Stimulated activated CD4-positive, alpha-beta T cell treated with anti-CD3 and anti-CD28 coated beads, Interleukin-2, amount 100 ng/mL, for 4 hours (primary cell): Measurements from ENCODE around the gene SLC9A3.

Experiments used
- DNase-seq: peaks from one replicate; pipeline ENCODE4 v3.0.0-alpha.2; 2020; ENCODE audit warnings: low read depth

SLC9A3 gene

GRCh38 chr5:505951-506525 lies 18.2 kb downstream of the SLC9A3 start:
- no peak for DNase-seq

DNA sequence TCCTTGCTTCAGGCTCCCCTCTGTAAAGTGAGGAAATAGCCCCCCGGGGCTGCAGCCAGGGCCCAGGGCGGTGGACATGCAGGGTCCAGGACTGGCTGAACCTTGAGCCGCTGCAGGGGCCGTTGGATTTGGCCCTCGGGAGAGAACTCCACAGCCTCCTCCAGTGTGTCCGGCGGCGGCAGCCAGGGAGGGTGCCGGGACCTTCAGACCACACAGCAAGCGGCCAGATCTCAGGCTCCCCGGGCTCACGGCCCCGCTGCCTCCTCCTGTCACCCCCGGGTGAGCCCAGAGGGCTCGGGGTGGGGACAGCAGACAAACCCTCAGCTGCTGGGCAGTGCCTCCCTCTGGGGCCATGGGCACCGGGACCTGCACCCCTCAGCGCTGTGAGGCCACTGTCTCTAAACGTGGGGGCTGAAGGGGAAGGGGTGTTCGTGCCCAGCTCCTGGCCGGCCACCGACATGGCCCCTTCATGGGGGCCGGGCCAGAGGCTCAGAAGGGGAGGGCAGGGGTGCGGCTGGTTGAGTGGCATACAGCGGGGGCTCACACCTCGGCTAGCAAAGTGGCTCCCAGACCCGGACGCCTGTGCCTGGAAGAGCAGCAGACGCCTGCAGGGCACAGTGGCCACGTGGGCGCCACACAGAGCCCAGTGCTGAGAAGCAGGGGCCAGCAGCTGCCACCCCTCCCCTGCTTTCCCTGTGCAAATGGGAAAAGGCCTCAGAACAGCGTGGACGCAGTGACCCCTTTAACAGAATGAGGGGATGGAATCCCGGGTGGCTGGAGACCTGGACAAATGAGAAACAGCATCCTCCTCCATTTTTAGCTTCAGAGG lies 19.7 kb downstream of the SLC9A3 start:
- no peak for DNase-seq

DNA sequence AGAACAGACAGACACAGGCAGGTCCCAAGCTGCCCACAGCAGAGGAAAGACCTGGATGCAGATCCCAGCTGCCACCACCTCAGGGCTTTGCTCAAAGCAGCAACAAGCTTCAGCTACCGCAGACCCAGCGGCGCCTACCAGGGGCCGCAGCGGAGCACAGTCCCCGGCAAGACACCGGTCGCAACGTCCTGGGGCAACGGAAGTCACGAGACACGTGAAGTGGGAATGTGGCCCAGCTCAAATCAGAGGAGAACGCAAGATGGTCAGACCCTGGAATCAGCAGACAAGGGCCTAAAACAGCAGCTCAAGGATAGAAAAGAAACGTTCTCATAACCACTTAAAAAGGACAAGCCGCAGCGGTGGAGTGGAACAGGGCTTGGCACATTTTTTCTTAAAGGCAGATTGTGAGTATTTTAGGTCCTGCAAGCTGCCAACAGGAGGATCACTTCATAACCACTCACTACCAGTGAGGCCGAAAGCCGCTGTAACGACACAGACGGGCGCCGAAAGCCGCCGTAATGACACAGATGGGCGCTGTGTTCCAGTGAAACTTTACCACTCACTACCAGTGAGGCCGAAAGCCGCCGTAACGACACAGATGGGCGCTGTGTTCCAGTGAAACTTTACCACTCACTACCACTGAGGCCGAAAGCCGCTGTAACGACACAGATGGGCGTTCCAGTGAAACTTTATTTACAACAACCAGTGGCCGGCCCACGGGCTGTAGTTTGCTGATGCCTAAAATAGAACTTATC lies 21.7 kb downstream of the SLC9A3 start:
- no peak for DNase-seq

DNA sequence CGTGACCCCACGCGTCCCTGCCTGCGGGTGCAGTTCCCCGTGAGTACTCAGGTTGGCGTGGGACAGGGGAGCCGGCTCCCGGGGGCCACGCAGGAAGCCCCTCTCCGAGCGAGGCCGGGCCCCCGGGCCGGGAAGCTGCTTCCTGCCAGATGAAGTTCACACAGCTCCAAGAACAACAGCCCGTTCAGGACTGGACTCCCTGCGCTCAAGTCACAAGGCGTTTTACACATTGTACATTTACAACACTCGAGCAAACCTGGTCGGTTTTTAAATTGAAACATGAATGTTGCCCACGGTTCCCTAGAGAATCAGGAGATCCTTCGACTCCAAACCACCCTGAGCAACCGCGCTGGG lies 22.4 kb downstream of the SLC9A3 start:
- DNase-seq: no peak

GRCh38 chr5:501105-501830 lies 23.0 kb downstream of the SLC9A3 start:
- DNase-seq: no peak

DNA sequence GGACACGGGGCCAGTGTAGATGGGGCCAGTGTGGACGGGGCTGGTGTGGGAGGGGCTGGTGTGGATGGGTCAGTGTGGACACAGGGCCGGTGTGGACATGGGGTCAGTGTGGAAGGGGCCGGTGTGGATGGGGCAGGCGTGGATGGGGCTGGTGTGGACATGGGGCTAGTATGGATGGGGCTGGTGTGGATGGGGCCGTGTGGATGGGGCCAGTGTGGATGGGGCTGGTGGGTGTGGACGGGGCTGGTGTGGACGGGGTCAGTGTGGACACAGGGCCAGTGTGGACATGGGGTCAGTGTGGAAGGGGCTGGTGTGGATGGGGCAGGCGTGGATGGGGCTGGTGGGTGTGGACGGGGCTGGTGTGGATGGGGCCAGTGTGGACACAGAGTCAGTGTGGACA lies 23.8 kb downstream of the SLC9A3 start:
- DNase-seq: no peak

GRCh38 chr5:499233-500209 lies 24.7 kb downstream of the SLC9A3 start:
- no peak for DNase-seq

DNA sequence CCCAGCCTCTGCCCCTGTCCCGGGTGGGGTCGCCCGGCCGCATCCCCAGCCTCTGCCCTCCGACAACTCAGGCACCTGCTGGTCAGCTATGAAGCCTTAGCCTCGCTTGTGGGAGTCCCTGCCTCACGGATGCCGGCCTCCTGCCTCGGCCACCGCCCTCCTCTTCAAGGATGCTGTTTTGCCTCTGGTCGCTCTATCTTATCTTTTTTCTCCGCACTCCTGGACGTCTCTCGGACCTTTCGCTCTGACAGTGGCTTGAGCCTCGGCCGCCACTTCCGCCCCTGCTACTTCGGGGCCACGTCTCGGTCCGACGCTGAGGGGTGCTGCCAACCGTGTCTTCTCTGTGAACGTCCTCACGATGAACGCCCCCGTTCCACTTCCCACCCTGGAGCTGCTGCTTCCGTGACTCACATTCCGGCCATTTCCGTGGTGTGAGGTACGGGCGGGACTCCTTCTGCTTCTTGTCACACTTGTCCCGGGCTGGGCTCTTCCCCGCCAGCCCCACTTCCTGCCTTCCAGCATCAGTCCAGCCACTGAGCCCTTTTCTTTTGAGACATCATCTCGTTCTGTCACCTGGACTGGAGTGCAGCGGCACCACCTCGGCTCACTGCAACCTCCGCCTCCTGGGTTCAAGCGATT lies 26.3 kb downstream of the SLC9A3 start:
- DNase-seq: no peak

- DNase-seq: no peak
These were observed 27.1 kb downstream of the SLC9A3 start for GRCh38 chr5:497090-497700.

GRCh38 chr5:496028-496427 lies 28.2 kb downstream of the SLC9A3 start:
- DNase-seq: no peak

GRCh38 chr5:494667-495255 lies 29.5 kb downstream of the SLC9A3 start:
- DNase-seq: no peak

DNA sequence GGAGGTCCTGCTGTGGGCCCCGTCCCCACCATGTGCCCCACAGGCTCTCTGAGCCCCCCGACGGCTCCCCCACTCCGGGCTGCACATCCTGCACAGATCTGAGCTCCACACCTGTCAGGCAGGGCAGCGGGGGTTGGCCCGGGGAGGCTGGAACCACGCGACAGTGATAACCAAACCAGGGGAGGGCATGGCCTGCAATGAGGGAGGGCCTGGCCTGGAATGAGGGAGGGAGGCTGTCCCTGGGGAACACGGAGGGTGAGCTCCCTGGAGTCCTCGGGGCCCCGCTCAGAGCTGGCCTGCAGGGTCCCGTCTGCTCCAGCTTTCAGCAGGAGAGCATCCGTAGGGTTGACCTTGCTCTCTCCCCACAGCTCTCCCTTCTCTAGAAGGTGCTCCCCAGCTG lies 30.5 kb downstream of the SLC9A3 start:
- DNase-seq: no peak

- no peak for DNase-seq
These were observed 31.0 kb downstream of the SLC9A3 start for GRCh38 chr5:493119-493701.

DNA sequence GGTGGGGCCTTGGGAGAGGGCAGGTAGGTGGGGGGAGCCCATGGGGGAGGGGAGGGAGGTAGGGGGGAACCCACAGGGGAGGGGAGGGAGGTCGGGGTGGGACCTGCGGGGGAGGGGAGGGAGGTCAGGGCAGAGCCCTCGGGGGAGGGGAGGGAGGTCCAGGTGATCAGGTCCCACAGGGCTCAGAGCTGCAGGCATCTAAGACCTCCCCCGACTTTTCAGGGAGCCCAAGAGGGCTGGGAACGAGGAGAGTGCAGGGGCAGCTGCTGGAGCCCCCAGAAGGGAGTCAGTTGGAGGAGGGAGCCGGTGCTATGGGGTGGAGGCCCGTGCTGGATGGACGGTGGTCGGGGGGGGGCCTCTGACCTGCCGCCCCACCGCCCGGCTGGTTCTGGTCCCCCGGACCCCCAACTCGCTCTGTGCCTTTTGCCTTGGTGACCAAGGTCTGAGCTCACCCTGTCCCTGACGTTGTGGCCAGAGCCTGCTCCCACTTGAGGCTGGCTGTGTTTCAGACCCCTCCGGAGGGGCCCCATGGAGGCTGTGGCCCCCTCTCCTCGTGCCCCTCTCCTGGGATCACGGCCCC lies 31.8 kb downstream of the SLC9A3 start:
- DNase-seq: no peak

DNA sequence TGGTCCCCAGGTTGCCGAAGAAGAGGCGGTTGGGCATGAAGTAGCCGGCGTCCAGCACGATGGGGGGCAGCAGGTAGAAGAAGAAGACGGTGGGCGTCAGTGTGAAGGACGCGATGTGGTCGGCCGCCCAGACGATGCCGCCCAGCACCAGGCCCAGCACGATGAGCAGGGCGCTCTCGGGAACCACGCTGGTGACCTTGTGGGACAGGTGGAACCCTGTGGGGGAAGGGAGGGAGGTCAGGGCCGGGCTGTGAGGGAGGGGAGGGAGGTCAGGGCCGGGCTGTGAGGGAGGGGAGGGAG lies 32.4 kb downstream of the SLC9A3 start:
- DNase-seq: no peak

DNA sequence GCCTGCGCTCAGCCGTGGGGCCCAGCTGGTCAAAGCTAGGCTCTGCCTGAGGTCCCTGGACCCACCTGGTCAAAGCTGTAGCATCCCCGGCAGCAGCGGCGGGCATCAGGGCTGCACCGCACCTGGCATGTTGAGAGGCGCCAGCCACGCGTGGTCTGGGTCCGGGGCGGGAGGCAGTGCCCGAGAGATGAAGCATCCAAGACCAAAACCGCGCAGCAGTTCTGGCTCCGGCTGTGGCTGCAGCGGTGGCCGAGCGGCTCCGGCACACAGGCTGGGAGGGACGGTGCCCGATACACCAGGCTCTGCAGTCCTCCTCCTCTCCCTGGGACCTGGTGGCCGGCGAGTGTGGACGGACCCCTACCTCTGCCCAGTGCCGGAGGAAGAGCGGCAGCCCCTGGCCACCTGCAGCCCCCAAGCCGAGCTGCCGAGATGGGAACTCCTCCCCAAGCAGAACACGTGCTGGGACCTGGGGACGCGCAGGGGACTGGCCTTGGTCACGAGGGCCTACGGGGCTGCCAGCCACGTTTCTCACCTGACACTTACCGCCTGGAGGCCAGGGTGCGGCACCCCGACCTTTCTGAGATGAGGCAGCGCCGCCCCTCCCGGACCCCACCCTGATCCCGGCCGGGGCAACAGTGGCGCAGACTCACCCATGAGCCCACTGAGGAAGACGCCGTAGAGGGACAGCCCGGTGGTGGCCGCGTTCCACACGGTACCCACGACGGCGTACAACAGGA lies 33.0 kb downstream of the SLC9A3 start:
- no peak for DNase-seq

DNA sequence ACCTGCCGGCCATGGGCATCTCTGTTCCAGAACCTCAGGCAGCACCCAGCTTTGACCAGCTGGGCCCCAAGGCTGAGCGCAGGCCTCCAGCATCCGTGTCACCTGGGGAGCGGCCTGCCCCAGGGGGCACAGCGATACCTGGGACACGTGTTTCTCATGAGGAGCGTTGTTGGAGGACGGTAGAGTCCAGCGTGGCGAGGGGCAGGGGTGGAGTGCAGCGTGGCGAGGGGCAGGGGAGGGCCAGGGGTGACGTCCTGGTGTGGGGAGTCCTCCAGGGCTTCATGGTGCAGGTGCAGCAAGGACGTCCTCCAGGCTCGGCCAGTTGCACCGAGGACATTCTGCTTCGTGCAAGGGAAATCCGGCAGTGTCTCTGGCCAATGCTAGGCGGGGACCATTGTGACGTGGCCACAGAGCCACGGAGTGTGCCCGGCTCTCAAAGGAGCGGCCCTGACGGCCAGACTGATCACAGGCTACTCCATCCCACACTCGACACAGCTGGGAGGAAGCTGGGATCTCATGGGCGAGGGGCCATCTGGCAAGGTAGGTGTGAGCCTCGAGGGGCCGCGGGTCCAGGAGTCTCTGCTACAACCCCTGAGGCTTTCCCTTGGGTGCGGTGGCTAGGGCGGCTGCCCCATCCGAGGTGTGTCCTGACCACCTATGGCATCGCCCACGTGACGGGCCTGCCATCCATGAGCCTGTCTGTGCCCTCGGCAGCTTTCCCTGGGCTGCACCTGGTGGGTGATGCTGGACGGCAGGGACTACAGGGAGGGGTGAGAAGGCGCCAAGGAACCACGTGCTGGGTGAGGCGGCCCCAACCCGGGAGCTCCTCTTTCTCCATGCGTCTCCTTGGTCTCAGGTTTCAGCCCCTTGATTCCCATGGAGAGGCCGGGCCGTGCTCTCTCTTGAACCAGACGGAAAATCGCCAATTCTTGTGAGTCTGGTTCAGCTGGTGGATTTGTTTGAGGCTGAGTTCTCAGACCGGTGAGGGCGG lies 33.8 kb downstream of the SLC9A3 start:
- DNase-seq: no peak

DNA sequence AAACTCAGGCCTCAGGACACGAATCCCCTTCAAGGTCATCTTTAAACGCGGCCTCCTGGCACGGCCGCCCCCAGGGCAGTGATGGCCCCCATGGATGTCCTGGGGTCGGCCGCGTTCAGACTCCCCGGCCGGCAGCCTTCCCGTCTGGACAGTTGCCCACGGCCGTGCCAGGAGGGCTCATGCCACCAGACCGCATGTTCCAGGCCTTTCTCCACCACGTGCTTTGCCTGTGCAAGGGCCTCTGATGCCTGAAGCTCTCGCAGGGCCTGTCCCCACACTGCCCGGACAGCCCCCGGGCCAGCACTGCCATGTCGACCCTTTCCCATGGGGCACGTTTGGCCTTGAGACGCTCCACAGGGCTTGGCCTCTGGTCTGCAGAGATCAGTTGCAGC lies 34.6 kb downstream of the SLC9A3 start:
- no peak for DNase-seq
